Hematopoietic multipotent progenitor cell (in vitro differentiated cells): ENCODE data around the gene TEX36. TPM values are rescaled to one million over a fixed set of nuclear protein-coding genes. Genes with fewer than 3 reads are reported as not detected.
"Not testable (repeated sequence)": the region's sequence is repeated elsewhere in the genome, so short reads cannot be mapped to it uniquely, and the experiment has no call there.

Experiments
- DNase-seq, 3 donors: peaks; one replicate each; pipeline ENCODE4 v3.0.0-alpha.2; 2011 to 2015; ENCODE audit warnings: low read depth in 2 of 3, low spot score in 2 of 3
- total RNA-seq: library from RNA; depleted of rRNA; stranded (reverse); fragments of >200 nt; gene quantifications from one replicate; pipeline ENCODE4 v1.2.3, GENCODE V29; 2012

TEX36 gene, protein sequence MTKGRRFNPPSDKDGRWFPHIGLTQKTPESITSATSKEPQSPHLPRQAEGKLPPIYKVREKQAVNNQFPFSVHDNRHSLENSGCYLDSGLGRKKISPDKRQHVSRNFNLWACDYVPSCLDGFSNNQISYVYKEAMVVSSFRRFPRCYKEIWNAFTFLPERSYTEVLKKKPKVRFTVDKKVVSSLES
- total RNA-seq, result not detected

DNA sequence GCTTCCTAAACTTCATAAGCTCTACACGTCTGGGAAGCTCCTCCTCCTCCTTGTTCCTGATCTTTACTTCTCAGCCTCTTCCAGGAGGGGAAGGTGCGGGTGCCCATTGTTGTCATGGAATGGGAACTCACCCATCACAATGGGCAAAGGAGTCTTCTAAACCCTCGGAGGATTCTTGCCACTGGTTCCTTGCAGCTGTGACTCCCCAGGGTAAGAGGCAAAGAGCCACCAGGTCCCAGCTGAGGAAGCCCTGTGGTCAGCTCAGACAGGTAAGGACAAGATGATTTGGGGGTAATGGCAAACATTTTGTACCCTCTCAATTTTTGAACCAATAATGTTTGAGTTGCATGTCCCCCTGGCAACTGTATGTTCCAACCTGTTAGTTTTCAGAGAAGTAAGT is at the start of gene TEX36:
Gene TEX36 (minus strand): TSS at position 101 of the 400 bp plus-strand sequence. CDS start 174 bp downstream, outside the sequence.
- no peak for DNase-seq

DNA sequence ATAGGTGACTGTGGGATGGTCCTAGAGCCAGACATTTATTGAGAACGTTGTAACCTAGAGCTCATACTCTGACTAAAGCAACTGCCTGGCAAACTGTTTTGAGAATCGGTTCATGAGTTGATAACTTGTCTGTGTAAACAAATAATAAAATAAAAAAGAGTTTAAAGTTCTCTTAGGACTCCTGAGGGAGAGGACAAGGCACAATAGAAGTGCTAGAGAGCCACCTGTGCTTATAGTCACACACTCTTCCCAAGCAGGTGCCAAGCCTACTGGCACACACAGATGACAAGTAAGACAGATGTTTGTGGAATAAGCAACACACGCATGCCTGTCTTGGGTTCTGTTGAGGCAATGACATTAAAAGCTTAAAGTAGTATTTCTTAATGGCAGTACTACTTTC is 44.5 kb upstream of the TEX36 start:
- DNase-seq, result no peak

DNA sequence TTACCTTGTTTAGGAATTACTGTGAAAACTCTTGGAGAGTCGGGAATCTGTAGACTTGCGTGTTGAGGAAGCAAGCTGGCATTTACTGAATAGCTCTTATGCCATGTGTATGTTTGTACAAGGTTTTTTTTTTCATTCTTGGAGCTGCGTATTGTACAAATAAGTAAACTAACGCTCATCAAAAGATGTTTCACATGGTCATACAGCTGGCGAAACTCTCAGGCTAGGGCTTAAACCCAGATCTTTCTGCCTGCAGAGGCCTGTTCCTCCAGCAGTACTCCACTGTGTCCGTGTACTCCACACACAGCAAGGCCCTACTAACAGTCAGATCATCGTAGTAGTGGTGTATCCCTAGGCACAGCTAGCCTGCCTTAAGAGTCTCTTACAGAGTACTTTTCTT is 44.0 kb upstream of the TEX36 start:
- DNase-seq, result no peak

DNA sequence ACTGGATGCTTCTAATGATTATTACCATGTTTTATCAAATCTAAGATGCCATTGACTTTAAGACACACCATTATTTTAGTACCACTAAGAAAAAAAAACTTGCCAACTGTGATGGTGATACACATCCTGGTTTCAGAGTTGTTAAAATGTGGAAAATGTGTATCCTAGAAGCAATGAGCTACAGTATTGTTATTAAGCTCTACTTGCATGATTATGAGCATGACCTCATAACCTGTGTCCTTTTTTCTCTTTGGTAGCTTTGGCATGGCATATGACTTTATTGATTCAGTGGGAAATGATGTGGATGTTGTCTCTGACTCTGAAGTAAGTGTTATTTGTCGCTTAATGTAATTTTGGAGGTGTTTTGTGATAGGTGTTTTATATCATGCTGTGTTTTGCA is 39.8 kb upstream of the TEX36 start:
- no peak for DNase-seq

DNA sequence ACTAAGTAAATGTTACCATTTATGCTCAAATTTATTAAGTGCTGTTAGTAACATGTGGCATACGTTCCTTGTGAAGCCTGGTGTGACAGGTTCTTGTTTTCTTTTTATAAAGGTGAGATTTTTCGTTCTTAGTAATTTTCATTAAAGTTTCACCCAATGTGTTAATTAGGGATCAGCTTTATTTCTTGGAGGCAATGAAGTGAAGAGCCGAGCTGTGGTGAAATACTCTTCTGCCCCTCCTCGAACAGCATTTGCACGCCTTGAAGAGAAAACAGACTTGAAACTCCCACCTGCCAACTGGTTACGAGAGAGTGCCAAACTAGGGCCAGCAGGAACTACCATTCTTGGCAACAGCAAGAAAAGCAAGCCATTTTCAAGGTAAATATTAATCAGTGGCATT is 38.1 kb upstream of the TEX36 start:
- no peak for DNase-seq

DNA sequence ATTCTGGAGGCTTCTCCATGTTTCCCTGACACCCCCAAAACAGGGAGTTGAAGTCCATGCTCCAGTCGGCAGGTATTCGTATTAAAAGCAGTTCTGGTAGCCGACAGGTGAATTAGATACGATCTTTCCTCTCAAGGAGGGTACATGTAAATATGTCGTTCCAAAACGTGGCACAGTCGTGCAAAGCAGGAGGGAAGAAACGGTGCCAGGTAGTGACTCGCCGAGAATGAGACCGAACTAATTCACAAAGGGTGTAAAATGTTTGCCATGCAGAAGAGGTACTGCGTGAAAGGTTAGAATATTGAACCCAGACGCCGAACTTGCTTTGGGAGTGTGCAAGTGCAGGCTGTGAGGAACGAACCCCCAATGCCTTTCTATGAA is 37.0 kb upstream of the TEX36 start:
- DNase-seq, result no peak

DNA sequence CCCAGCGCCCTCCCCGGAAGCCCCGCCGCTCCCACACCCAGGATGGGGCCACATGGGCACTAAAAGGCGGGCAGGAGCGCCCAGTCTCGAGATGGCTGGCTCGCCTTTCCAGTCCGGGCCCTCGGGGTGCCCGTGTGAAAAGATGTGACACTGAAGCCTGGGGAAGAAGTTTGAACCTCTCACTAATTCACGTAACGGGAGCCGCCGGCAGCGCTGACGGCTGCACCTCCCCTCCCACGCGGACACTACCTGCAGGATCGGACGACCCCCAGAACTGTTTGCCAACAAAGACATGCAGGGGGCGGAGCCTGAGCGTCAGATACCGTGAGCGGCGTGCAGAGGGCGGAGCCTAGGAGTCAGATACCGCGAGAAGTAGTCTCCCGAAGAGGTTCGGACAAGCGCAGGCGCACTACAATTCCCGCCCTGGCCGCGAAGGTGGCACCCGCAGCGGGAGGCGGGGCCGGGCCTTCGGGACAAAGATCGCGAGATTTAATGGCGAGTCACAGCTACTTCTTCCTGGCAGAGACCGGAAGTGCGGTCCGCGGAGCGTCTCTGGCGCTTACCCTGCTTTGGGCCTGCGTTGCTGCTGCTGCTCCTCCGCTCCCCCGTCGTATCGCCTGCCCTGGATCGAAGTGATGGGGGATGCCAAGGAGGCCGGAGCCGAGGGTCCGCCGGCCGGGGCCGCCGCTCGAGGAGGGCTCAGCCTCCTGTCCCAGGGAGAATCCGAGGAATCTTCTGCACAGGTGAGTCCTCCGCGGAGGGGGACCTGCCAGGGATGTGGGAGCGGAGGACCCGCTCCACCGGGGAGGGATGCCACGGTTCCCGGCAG is 36.4 kb upstream of the TEX36 start, which contains the start of gene EDRF1:
Gene EDRF1 (plus strand): TSS at position 537 of the 829 bp plus-strand sequence. CDS start 99 bp downstream, at position 636.
- DNase-seq, result peak; percentile 93 to 99 (median 99)

DNA sequence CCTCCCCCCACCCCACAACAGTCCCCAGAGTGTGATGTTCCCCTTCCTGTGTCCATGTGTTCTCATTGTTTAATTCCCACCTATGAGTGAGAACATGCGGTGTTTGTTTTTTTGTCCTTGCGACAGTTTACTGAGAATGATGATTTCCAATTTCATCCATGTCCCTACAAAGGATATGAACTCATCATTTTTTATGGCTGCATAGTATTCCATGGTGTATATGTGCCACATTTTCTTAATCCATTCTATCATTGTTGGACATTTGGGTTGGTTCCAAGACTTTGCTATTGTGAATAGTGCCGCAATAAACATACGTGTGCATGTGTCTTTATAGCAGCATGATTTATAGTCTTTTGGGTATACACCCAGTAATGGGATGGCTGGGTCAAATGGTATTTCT is 31.8 kb upstream of the TEX36 start:
- DNase-seq, result not testable (repeated sequence)

DNA sequence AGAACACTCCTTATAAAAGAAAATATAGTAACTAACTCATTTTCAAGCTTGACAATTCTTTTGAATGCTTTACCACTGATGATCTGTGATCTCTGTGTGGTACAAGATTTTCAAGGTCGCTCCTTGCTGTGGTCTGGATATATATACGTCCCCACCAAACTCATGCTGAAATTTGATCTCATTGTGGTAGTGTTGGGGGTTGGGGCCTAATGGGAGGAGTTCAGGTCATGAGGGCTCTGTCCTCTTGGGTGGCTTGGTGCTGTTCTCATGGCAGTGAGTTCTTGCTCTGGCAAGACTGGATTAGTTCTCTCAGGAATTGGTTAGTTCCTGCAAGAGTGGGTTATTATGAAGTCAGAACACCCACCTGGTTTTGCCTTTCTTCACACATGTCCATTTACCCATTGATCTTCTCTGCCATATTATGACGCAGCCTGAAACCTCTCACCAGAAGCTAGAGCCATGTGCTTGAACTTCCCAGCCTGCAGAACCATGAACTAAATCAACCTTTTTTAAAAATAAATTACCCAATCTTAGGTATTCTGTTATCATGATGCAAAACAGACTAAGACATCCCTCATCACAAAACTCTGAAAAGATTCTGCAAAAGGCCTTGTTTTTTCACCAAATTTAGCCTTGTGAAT is 28.3 kb upstream of the TEX36 start:
- DNase-seq, result no peak

DNA sequence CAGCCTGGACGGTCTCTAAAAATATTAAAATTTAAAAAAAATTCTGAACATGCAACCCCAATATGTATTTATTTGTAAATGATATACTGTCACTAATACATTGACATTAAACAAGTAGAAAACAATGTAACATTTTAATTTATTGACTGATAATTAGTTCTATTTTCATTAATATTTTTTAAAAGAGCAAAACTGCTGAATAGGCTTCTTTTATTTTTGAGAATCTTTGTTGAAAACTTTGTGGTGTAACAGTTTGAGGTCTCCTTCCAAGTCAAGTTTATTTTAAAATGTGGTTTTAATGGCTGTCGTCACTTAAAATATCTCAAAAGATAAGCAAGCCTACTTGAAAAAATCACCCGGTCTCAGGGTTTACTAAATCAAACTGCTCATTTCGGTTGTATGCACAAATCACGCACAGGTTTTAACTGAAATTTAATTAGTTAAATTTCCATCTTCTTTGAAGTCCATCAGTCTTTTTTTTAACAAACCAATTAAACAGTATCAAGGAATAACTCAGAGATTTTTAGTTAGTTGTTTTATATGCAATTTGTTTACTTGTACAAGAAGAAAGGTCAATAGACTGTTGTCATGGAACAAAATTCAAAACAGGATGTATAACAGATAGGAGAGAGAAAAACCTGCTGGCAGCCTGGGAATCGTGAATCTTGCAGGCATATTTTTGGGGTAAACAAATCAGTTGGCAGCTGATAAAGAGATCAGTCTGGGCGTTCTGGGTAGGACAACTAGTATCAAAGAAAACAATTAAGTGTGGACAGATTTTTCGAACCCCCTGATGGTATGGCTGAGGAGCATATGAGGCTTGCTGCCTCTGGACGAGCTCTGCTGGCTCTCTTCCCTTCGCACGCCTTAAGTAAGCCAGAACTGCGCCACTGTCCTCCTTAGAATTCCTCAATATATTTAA is 26.9 kb upstream of the TEX36 start:
- DNase-seq, result no peak

DNA sequence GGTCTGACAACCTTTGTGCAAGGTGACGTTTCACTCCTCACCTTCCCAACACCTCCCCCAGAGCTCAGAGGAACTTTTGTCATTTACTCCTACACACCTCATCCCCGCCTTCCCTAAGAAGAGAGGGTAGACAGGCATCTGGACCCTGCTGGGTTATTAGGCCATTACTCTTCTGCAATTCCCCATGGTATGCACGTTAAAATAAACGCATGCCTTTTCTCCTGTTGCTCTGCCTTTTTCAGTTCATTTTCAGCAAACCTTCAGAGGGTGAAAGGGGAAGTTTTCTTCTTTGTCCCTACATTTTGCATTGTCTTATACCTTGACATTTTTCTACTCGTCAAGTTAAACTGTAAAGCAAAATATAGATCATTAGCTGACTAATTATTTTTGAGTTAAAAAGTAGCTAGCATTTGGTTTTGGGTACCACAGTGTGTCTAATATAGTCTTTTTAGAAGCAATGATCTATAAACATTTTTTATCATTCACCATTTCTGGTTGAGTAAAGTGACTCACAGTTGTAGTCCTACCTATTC is 26.1 kb upstream of the TEX36 start:
- no peak for DNase-seq

DNA sequence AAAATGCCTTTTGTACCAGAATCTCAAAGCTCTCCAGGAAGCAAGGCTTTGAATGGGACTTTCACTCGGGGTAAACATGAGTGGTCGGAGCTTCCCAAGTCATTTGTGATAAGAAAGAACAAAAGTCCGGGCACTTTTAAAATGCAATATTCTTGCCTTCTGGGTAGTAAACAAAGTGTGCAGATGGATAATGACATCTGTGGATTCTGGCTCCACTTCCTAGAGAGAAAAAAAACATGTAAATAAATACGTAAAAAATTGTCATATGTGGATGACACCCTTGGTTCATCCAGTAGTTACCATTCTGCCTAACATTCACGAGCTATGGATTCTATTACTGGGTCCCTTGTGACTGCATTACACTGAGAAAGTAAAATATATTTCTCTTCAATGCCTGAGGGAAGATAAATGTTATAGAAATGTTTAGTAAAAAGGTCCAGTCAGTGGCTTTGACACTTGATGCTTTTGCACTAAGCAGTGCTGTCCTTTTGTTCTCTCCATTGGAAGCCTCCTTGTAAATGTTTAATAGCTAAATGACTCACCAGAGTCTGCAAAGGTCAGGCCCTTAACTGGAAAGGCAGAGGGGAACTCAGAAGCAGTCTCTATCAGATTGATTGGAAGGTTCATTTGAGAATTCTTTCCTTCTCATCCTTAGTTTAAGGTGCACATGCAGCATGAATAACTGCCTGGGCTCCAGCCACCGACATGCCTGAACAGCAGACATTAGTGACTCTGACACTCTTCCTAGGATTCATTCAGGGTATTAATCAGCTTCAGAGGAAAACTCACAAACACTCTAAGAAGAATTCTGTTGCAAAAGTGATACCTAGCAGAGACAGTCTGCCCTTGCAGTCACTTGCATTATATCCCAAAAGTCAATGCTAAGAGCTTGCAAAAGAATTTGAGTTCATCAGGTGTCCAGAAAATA is 24.8 kb upstream of the TEX36 start:
- no peak for DNase-seq

DNA sequence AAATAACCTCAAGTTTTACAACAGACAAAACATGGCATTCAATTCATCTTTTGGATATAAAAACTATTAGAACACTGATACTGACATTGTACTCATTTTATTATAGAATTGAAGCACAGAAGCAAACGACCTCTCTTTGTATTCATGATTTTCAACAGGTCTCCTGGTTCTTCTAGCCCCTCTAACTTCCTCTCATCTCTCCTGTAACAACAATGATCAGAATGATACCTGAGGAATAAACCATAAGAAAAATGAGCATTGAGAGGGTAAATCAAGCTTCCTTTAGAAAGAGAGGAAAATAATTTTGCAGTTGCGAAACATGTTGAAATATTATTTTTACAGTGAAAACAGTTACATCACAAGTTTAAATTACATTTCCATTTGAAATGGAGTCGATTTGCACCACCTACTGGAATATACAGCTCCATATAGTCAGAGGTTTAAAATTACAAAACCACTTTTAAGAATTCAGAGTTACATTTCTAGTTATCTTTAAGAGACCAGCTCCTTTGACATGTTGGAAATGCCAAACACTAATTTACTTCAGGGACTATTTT is 17.5 kb upstream of the TEX36 start:
- no peak for DNase-seq

DNA sequence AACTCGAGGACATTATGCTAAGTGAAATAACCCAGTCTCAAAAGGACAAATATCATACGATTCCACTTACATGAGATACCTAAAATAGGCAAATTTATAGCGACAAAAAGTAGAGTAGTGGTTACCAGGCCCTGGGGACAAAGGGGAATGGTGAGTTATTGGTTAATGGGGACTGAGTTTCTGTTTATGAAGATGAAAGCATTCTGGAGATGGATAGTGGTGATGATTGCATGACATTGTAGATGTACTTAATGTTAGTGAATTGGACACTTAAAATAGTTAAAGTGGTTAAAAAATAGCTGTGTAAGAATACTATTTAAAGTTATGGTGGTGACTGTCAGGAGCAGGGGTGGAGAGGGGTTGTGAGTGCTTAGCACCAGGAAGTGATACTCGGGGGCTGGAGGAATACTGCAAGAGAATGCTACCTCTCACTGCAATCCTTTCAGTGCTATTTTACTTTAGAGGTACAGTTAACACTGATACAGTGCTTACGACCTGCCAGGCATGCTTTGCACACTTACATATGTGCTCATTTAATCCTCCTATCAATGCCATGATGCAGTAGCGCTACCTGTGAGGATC is 16.7 kb upstream of the TEX36 start:
- no peak for DNase-seq

DNA sequence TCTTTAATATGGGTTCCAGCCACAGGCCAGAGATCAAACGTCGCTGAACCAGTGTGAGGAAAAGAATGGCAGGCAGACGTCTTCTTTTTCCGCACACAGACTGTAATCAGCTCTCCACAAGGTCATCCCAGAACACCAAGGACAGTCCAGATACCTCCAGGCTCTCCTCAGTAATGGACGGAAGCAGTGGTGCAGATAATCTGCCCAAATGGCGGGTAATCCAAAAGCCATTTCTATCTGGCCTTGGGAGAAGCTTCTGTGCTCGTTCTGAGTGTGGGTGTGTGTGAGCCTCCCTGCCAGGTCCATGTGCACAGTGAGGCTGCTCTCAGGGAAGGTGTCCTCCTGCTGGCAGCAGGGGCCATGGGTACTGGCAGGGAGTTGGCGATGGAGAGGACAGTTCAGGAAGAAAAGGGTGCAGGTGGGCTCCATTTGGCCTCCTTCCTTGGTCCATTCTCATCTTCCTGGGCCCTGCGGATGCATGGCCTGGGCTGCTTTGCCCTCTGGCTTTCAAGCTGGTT is 15.6 kb upstream of the TEX36 start:
- no peak for DNase-seq

DNA sequence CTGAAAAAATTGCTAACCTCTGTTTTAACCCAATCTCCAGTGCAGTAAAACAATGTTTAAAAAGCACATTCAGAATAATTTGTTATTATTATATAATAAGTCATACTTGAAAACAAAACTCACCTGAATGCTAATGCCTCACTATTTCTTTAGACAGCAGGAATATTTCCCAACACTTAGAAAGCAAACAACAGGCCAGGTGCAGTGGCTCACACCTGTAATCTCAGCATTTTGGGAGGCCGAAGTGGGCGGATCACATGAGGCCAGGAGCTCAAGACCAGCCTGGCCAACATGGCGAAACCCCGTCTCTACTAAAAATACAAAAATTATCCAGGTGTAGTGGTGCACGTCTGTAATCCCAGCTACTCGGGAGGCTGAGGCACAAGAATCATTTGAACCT is 13.9 kb upstream of the TEX36 start:
- DNase-seq, result not testable (repeated sequence)

DNA sequence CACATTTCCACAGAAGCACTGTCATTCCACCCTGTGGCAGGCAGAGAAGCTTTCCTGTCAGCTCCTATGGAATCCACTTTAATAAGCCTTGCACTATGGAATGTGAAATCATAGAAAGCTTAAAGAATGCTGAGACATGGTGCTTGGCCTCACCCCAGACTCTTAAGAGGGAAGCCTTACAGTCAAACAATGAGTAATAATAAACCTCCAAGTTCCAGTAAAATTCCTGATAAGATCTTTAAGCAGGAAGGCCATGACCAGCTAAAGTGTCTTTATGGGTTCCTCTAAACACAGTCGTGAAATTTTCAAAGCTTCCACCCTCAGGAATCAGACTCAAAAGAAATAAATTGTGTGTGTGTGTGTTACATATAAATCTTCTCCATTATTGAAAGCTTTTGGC is 11.9 kb upstream of the TEX36 start:
- peak in 2 of 3 donors; percentile 8 to 46 for DNase-seq

DNA sequence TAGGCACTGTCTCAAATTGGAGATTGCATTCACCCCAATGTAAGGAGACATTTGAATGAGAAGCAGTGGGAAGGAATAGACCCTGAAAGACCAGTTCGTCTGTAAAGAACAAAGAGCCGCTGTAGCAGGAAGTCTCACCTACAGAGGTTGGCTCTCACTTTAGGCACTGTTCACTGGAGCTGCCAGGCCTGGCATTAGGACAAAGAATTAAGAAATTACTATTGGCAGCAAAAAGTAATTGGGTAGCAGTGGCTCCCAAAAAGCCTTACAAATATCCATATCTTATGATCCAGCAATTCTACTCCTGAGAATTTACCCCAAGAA is 10.5 kb upstream of the TEX36 start:
- DNase-seq, result no peak
